GM20431 (cell line): ENCODE measurements around the gene ST6GALNAC3.

Experiments used
- in situ Hi-C: fragments of 300-500 bp; cut with MseI, MboI; formaldehyde crosslinking; loops from one replicate; pipeline ENCODE4 v1.15.0; 2020; ENCODE audit warnings: low sequenced_read_pairs; ENCODE audit not compliant: unreplicated experiment

ST6GALNAC3 gene

GRCh38 chr1:76542359-76542758, 467.8 kb downstream of the ST6GALNAC3 start:
- in situ Hi-C loops: no loop called here

- in situ Hi-C loops: no loop called here
Observed at GRCh38 chr1:76543495-76543894, 468.9 kb downstream of the ST6GALNAC3 start.

DNA sequence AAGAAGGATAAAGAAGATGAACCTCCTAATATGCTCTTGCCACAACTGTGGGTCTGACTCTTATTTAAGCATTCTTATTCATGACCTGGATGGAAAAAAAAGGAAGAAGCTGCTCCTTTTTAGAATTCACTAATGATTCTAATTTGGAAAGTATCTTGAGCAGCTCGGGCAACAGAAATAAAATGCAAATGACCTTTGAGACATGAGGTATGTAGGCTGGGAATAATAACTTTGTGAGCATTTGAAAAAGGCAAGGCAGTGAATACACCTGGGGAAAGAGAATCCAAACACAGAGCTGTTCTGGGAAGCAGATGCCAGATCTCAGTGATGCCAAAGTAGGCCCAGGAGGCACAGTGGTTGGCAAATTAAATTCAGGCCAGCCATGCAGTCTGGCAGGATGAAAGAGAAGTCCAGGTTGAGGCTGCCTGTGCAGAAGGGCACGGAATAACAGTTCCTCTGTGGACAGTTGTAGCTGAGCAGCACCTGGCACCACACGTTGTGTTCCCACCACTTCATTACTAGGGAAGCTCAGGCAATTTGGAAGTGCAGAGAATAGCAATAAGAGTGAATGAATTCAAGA, 471.9 kb downstream of the ST6GALNAC3 start:
- in situ Hi-C loops: no loop called here

GRCh38 chr1:76547916-76548315, 473.4 kb downstream of the ST6GALNAC3 start:
- in situ Hi-C loops: no loop called here

- in situ Hi-C loops: no loop called here
Observed at GRCh38 chr1:76548513-76549100, 474.1 kb downstream of the ST6GALNAC3 start.

DNA sequence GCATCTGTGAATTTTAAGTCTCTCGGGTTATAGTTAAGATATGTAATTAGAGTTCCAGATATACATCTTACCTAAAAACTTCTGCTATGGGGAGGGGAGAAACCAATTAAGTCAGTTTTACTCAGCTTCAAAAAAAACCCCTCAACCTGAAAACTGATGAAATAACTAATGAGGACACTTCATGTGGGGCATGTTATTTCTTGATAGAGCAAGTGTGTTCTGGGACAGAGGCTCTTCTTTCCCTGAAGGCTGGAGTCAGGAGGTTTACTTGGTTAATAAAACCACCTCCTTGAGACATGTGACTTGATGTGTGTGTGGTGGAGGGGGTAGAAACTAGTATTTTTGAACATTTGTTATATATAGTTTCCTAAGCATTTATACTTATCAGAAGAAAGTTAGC, 479.7 kb downstream of the ST6GALNAC3 start:
- in situ Hi-C loops: no loop called here

GRCh38 chr1:76562292-76562691, 487.7 kb downstream of the ST6GALNAC3 start:
- in situ Hi-C loops: no loop called here

DNA sequence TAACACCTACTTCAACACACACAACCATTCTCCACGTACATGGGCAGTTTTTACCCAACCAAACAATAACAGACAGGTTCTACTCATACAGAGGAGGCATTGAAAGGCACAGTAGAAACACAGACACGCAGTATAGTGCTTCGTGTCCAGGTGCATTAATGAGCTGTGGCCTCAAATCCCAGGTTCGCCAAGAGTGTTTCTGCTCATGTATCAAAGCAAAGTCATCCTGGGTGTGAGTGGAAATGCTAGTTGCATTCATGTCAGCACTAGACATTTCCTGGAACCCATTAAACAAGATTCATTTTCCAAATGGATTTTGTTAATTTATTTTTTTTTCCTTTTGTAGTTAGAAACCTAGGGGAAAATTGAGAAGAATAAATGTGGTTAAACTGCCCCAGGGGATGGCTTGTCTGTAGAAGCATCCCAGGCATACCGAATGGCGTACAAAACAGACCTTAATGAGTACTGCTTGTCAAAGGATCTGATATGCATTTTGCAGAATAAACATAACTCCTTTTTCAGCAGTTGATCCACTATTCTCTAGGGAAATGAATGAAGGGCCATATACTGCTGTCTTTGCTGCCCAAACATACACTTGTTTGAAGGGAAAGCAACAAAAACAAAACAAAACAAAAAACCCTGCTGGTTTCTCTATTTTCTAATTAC, 494.2 kb downstream of the ST6GALNAC3 start:
- in situ Hi-C loops: no loop called here

- in situ Hi-C loops: no loop called here
Observed at GRCh38 chr1:76571248-76571647, 496.7 kb downstream of the ST6GALNAC3 start.

- in situ Hi-C loops: no loop called here
Observed at GRCh38 chr1:76572229-76572628, 497.7 kb downstream of the ST6GALNAC3 start.

DNA sequence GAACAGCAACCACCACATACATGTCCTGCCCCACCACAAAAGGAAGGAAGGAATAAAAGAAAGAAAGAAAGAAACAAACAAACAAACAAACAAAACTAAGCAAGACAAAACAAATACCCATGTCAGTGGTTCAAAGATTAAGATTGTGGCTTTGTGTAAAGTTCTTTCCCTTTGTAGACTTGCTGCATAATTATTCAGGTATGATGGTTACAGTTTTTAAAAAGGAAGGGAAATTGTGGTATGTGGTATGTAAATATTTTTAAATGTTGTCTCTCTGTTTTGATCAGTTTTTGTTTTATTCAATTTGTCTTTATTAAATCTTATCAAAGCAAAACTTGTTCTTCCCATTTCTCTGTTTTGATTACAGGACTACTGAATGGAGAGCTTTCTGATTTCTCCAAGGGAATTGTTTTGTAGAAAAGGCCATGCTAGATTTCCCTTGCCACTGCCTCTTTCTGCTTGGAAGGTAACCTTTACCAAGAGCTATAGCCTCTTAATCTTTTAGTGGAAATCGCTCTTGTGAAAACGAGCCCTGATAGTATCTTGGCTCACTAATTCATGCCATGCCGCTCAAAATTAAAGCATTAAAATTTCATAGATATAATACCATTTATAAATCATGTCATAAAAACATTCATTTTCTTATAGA, 502.5 kb downstream of the ST6GALNAC3 start:
- in situ Hi-C loops: no loop called here

GRCh38 chr1:76577525-76578185, 503.1 kb downstream of the ST6GALNAC3 start:
- in situ Hi-C loops: no loop called here

DNA sequence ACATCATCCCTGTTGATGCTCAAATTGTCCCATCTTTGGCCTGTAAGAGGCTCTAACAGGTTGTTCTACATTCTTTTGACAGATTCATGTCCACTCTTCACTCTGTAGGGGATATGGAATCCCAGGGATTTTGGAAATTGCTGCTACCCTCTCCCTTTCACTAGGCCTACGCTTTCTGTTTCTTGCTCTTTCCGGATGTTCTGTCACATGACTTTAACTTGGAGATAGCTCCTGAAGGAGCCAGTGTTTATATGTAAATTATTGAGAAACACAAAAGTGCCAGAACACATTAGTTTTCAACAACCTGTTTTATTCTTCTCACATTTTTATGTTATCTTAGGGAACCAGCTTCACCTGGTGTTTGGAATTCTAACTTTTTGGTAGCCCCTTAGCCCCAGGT, 505.7 kb downstream of the ST6GALNAC3 start:
- in situ Hi-C loops: no loop called here

GRCh38 chr1:76581712-76582111, 507.2 kb downstream of the ST6GALNAC3 start:
- in situ Hi-C loops: no loop called here

- in situ Hi-C loops: no loop called here
Observed at GRCh38 chr1:76583235-76583868, 508.8 kb downstream of the ST6GALNAC3 start.

DNA sequence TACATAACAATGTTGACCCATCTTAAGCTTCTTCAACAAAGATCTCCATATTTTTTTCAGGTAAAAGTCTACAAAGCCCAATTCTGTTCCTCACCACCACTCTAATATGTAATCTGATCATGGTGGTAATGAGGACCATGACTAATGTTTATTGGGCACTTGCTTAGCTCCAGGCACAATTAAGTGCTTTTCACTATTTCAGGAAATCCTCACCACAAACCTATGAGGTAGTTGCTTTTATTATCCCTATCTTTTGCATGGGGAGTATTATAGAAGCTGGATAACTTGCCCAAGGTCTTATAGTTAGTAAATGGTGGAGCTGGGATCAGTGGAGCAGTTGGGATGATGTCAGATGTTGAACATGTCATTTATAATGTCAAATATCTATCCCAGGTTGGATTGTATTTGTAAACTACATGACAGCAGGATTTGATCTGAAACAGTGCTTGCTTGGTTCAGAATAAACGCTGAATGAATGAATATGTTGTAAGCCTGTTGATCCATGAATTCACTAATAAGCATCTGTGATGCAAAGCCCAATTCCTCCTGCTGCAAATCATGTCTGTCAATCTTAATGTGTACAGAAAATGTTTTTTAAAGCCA, 509.4 kb downstream of the ST6GALNAC3 start:
- in situ Hi-C loops: no loop called here

DNA sequence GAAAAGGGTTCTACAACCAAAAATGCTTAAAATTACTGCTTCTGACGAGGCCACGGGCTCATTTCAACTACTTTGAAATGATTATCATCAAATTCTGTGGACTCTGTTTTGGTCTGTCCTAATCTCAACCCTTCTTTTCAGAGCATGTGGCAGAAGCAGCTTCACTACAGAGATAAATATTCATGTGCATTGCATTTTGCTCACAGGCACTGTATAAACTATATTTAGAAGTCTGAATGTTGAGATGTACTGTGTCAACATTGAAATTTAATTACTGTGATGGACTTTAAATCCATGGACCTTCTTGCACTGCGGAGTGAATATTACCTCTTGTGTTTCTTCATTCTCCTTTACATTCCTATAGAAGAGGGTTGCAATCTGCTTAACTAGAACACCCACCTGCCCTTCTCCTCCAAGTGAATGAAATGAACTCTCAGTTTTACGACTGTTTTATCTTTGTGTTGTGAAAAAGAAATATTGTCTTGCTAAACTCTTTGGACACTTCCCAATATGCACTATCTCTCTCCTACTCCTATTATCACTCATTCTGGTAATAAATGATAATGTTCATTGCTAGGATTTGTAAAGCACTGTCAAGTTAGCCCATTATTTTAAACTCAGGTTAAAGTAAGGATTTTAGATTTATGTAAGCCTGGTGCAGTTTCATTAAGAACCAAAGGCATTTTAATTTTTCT, 511.6 kb downstream of the ST6GALNAC3 start:
- in situ Hi-C loops: no loop called here

- in situ Hi-C loops: no loop called here
Observed at GRCh38 chr1:76587212-76587611, 512.7 kb downstream of the ST6GALNAC3 start.

DNA sequence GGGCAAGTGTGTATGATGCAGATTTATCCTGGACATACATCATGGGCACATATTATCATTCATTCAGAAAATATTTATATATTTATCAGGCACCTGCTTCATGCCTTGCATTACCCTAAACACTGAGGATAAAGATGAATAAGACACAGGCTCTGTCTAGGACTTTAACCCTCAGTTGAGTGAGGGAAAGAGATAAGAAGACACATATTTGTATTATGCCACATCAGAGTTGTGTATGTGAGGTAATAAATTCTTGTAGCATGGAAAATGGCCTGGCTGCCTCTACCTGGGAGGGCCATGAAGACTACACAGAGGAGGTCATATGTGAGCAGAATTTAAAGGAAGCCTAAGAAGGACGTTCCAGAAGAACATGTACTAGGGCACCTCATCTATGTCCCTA, 516.9 kb downstream of the ST6GALNAC3 start:
- in situ Hi-C loops: no loop called here
